SK-N-SH (cell line): ENCODE data around the gene ZSCAN20.

Experiments used
- CTCF ChIP-seq: fragments of 200-600 bp; sonication (generic); IDR thresholded peaks from 2 replicates; pipeline ENCODE4 v1.6.1; 2017; ENCODE audit warnings: antibody characterized with exemption, mild to moderate bottlenecking, moderate library complexity
- GABPA ChIP-seq: IDR thresholded peaks from 2 replicates; pipeline ENCODE4 v1.4.0; 2012; ENCODE audit warnings: low read depth, mild to moderate bottlenecking
- USF2 ChIP-seq: fragments of 150-350 bp; IDR thresholded peaks from 2 replicates; pipeline ENCODE4 v1.6.1; 2017; ENCODE audit warnings: antibody characterized with exemption, low read length, low read depth, borderline replicate concordance

GRCh38 chr1:33460947-33461629 is 11.4 kb upstream of the ZSCAN20 start:
- no peak for TF ChIP-seq GABPA
- TF ChIP-seq CTCF = no peak
- TF ChIP-seq USF2 = no peak
